Measurements from ENCODE around the gene GPR27. TPM values are rescaled to one million over a fixed set of nuclear protein-coding genes. Genes with fewer than 3 reads are reported as not detected.

GPR27 gene
- total and polyA plus RNA-seq, 2 experiments from 2014 or later = 2.9 to 3.1 TPM

GRCh38 chr3:71718072-71718471, 35.6 kb upstream of the GPR27 start:
- no peak for DNase-seq (ENCODE audit: low spot score)
- no peak overlapping the region for H2AFZ ChIP-seq
- no peaks in the 10 kb centered on the region for H3K9me3 ChIP-seq (ENCODE audit: low read depth)
- no peaks in the 10 kb centered on the region for H3K4me1 ChIP-seq (ENCODE audit: insufficient read depth)
- no peaks in the 10 kb centered on the region for H4K20me1 ChIP-seq (ENCODE audit: insufficient read depth, poor library complexity, severe bottlenecking)
- peaks cover 3% of the 10 kb centered on the region for H3K27me3 ChIP-seq
- no peaks in the 10 kb centered on the region for H3K36me3 ChIP-seq (replicated peaks; ENCODE audit: insufficient read depth, low read depth)
- TF ChIP-seq EZH2phosphoT487 (IDR thresholded peaks at IDR 0.05; ENCODE audit: low read depth, severe bottlenecking, unreplicated experiment) = no peak
- TF ChIP-seq EZH2 (IDR thresholded peaks at IDR 0.05; ENCODE audit: borderline replicate concordance) = no peak
- TF ChIP-seq CTCF (IDR thresholded peaks at IDR 0.05; ENCODE audit: poor library complexity) = no peak
- no peak overlapping the region for H3K4me3 ChIP-seq
- 89% methylated on average over 4 of the region's 4 CpGs for WGBS (ENCODE audit: low lambda C conversion rate, missing lambda C conversion rate)
- no peak overlapping the region for H3K4me2 ChIP-seq
- H3K79me2 ChIP-seq = no peaks in the 10 kb centered on the region
- no peak overlapping the region for H3K27ac ChIP-seq
- no peaks in the 10 kb centered on the region for H3K9me2 ChIP-seq (replicated peaks; ENCODE audit: insufficient read depth)

- Histone ChIP-seq H3K4me1 (ENCODE audit: insufficient read depth) (peaks cover 6% of the 10 kb centered on the region), H3K36me3 (replicated peaks; ENCODE audit: insufficient read depth, low read depth) (no peaks in the 10 kb centered on the region), H3K4me2 (no peak overlapping the region), H3K9me3 (ENCODE audit: low read depth) (no peaks in the 10 kb centered on the region), H3K79me2 (no peaks in the 10 kb centered on the region), H2AFZ (no peak overlapping the region), H3K9me2 (replicated peaks; ENCODE audit: insufficient read depth) (no peaks in the 10 kb centered on the region), H4K20me1 (ENCODE audit: insufficient read depth, poor library complexity, severe bottlenecking) (no peaks in the 10 kb centered on the region), H3K27ac (no peak overlapping the region), H3K27me3 (peaks cover 16% of the 10 kb centered on the region), H3K4me3 (no peak overlapping the region)
- DNase-seq (ENCODE audit: low spot score) = no peak
- no peak for TF ChIP-seq EZH2 (IDR thresholded peaks at IDR 0.05; ENCODE audit: borderline replicate concordance)
- no peak for TF ChIP-seq EZH2phosphoT487 (IDR thresholded peaks at IDR 0.05; ENCODE audit: low read depth, severe bottlenecking, unreplicated experiment)
- no peak for TF ChIP-seq CTCF (IDR thresholded peaks at IDR 0.05; ENCODE audit: poor library complexity)
- 95% methylated on average over 7 of the region's 7 CpGs for WGBS (ENCODE audit: low lambda C conversion rate, missing lambda C conversion rate)
These were observed 32.7 kb upstream of the GPR27 start for GRCh38 chr3:71721002-71721401.

- Histone ChIP-seq H3K4me1 (ENCODE audit: insufficient read depth) (peaks cover 6% of the 10 kb centered on the region), H3K9me3 (ENCODE audit: low read depth) (no peaks in the 10 kb centered on the region), H3K36me3 (replicated peaks; ENCODE audit: insufficient read depth, low read depth) (no peaks in the 10 kb centered on the region), H3K79me2 (no peaks in the 10 kb centered on the region), H3K4me3 (no peak overlapping the region), H3K4me2 (no peak overlapping the region), H3K27ac (no peak overlapping the region), H4K20me1 (ENCODE audit: insufficient read depth, poor library complexity, severe bottlenecking) (no peaks in the 10 kb centered on the region), H3K9me2 (replicated peaks; ENCODE audit: insufficient read depth) (no peaks in the 10 kb centered on the region), H3K27me3 (peaks cover 21% of the 10 kb centered on the region), H2AFZ (no peak overlapping the region)
- TF ChIP-seq EZH2phosphoT487 (IDR thresholded peaks at IDR 0.05; ENCODE audit: low read depth, severe bottlenecking, unreplicated experiment) (no peak), CTCF (IDR thresholded peaks at IDR 0.05; ENCODE audit: poor library complexity) (no peak), EZH2 (IDR thresholded peaks at IDR 0.05; ENCODE audit: borderline replicate concordance) (no peak)
- DNase-seq (ENCODE audit: low spot score) = no peak
- WGBS (ENCODE audit: low lambda C conversion rate, missing lambda C conversion rate) = 87% methylated on average over 6 of the region's 6 CpGs
These were observed 32.0 kb upstream of the GPR27 start for GRCh38 chr3:71721651-71722157.

- H3K9me2 ChIP-seq (replicated peaks; ENCODE audit: insufficient read depth) = no peaks in the 10 kb centered on the region
- H3K4me1 ChIP-seq (ENCODE audit: insufficient read depth) = peaks cover 6% of the 10 kb centered on the region
- TF ChIP-seq CTCF (IDR thresholded peaks at IDR 0.05; ENCODE audit: poor library complexity) (no peak), EZH2phosphoT487 (IDR thresholded peaks at IDR 0.05; ENCODE audit: low read depth, severe bottlenecking, unreplicated experiment) (no peak), EZH2 (IDR thresholded peaks at IDR 0.05; ENCODE audit: borderline replicate concordance) (no peak)
- H3K27me3 ChIP-seq = peaks cover 25% of the 10 kb centered on the region
- no peaks in the 10 kb centered on the region for H4K20me1 ChIP-seq (ENCODE audit: insufficient read depth, poor library complexity, severe bottlenecking)
- no peak overlapping the region for H3K27ac ChIP-seq
- no peak for DNase-seq (ENCODE audit: low spot score)
- no peak overlapping the region for H2AFZ ChIP-seq
- H3K4me2 ChIP-seq = no peak overlapping the region
- no peak overlapping the region for H3K4me3 ChIP-seq
- no peaks in the 10 kb centered on the region for H3K79me2 ChIP-seq
- H3K36me3 ChIP-seq (replicated peaks; ENCODE audit: insufficient read depth, low read depth) = no peaks in the 10 kb centered on the region
- no peaks in the 10 kb centered on the region for H3K9me3 ChIP-seq (ENCODE audit: low read depth)
- 83% methylated on average over 1 of the region's 1 CpG for WGBS (ENCODE audit: low lambda C conversion rate, missing lambda C conversion rate)
These were observed 31.0 kb upstream of the GPR27 start for GRCh38 chr3:71722693-71723092.

All from hepatocyte (in vitro differentiated cells).